Esophagus muscularis mucosa (tissue), 4 donors: ENCODE measurements around the gene C10orf53. TPM values are rescaled to one million over a fixed set of nuclear protein-coding genes. Genes with fewer than 3 reads are reported as not detected.

Source experiments
- DNase-seq: peaks from one replicate; pipeline ENCODE4 v3.0.0-alpha.2; 2017; ENCODE audit errors: extremely low spot score
- H3K27ac ChIP-seq, 4 donors: fragments of 200-600 bp; sonication (generic); replicated peaks in 1 of 4; 1 replicate in 3 of 4; 2 replicates in 1 of 4; pipeline ENCODE4 v1.5.1; 2016 to 2019; ENCODE audit warnings: mild to moderate bottlenecking in 1 of 4
- H3K27me3 ChIP-seq, 4 donors: fragments of 200-600 bp; sonication (generic); one replicate each; pipeline versions ENCODE4 v1.5.1 to v1.6.0; 2016 to 2019
- H3K36me3 ChIP-seq, 4 donors: fragments of 200-600 bp; sonication (generic); one replicate each; pipeline ENCODE4 v1.5.1; 2016 to 2019
- H3K4me1 ChIP-seq, 4 donors: fragments of 200-600 bp; sonication (generic); one replicate each; pipeline ENCODE4 v1.5.1; 2016 to 2019
- H3K4me3 ChIP-seq, 4 donors: fragments of 200-600 bp; sonication (generic); 1 replicate in 2 of 4; 2 replicates in 2 of 4; pipeline ENCODE4 v1.5.1; 2016 to 2019; ENCODE audit warnings: mild to moderate bottlenecking in 4 of 4, moderate library complexity in 1 of 4
- H3K9me3 ChIP-seq, 4 donors: fragments of 200-600 bp; sonication (generic); 1 replicate in 3 of 4; 2 replicates in 1 of 4; pipeline ENCODE4 v1.5.1; 2016 to 2019
- EP300 ChIP-seq: sonication (generic); formaldehyde crosslinking; IDR thresholded peaks from one replicate; pipeline ENCODE4 v1.6.1; 2017; ENCODE audit warnings: antibody characterized with exemption
- POLR2A ChIP-seq: fragments of 450-650 bp; IDR thresholded peaks from one replicate; pipeline ENCODE4 v1.6.1; 2017; ENCODE audit warnings: antibody characterized with exemption, moderate library complexity, mild to moderate bottlenecking, low read depth
- POLR2AphosphoS5 ChIP-seq, 2 donors: sonication (generic); formaldehyde crosslinking; IDR thresholded peaks; one replicate each; pipeline ENCODE4 v1.6.1; 2017; ENCODE audit warnings: antibody characterized with exemption in 2 of 2
- WGBS: methylation state at CpG from one replicate; pipeline ENCODE4 v1.1.5; 2018; 5-methylcytosine and 5-hydroxymethylcytosine counted together
- intact Hi-C: fragments of 100-400 bp; cut with DNase I; formaldehyde crosslinking; loops from one replicate; pipeline ENCODE4 v1.15.1; 2023
- total RNA-seq, 4 donors: library from RNA; depleted of rRNA; stranded (reverse); fragments of >200 nt; gene quantifications; one replicate each; pipeline versions ENCODE4 v1.1.0 to v1.2.1, GENCODE V29; 2016
- TF ChIP-seq, protein P1 (sequence below), 3 experiments: fragments of 200-600 bp in 2 of 3; fragments of 450-650 bp in 1 of 3; sonication (generic) in 2 of 3; IDR thresholded peaks; one replicate each; pipeline ENCODE4 v1.5.1; 2017 to 2019; ENCODE audit warnings: antibody characterized with exemption in 3 of 3, mild to moderate bottlenecking in 2 of 3, moderate library complexity in 1 of 3

Gene C10orf53
- total RNA-seq, 4 donors from 2014 or later: not detected

DNA sequence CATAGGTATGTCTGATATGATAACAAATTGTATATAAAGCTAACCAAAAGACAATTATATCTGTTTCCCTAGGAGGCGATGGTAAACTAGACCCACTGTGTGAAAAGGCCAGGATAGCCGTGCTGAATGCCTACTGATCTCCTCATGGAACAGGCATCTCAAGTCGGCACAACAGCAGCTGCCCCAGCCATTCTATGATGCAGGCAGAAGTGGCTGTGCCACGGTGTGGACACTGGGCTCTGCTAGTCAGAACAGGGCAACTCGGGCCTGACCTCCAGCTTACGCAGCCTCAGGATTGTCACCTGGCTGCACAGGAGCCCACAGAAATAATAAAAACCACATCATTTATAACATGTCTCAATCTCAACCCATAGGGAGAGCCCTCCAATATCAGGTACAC lies 15.0 kb downstream of the C10orf53 start:
- TF ChIP-seq POLR2AphosphoS5 (IDR thresholded peaks at IDR 0.05) (no peak), EP300 (no peak), POLR2A (no peak)
- TF ChIP-seq, protein P1, sequence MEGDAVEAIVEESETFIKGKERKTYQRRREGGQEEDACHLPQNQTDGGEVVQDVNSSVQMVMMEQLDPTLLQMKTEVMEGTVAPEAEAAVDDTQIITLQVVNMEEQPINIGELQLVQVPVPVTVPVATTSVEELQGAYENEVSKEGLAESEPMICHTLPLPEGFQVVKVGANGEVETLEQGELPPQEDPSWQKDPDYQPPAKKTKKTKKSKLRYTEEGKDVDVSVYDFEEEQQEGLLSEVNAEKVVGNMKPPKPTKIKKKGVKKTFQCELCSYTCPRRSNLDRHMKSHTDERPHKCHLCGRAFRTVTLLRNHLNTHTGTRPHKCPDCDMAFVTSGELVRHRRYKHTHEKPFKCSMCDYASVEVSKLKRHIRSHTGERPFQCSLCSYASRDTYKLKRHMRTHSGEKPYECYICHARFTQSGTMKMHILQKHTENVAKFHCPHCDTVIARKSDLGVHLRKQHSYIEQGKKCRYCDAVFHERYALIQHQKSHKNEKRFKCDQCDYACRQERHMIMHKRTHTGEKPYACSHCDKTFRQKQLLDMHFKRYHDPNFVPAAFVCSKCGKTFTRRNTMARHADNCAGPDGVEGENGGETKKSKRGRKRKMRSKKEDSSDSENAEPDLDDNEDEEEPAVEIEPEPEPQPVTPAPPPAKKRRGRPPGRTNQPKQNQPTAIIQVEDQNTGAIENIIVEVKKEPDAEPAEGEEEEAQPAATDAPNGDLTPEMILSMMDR (IDR thresholded peaks at IDR 0.05): no peak
- Histone ChIP-seq H3K36me3 (no peaks in the 10 kb centered on the region), H3K4me3 (no peak overlapping the region), H3K4me1 (no peaks in the 10 kb centered on the region), H3K27ac (no peak overlapping the region), H3K27me3 (peaks cover 0 to 37% (median 3%) of the 10 kb centered on the region in 4 donors), H3K9me3 (no peaks in the 10 kb centered on the region)
- 86% methylated on average over 5 of the region's 6 CpGs for WGBS
- DNase-seq: no peak
- intact Hi-C loops: no loop called here

DNA sequence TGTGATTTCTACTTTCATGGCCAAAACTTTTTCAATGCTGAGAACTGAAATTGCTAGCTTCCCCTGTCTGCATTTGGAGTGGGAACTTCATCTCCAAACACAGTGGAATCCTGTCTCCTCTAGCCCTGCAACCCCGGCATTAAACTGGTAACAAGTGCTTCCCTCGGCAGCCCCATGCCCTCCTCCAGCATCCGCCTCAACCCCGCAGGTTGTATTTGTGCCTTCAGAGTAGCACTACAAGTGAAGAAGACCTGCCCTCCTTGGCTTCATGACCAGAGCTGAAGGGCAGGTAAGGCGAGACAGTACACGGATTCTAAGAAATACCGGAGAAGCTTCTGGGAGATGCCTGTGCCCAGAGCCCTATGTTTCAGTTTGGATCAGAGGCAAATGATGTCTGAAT lies 16.9 kb downstream of the C10orf53 start:
- intact Hi-C loops: no loop called here
- DNase-seq: no peak
- TF ChIP-seq, protein P1 (IDR thresholded peaks at IDR 0.05): no peak
- TF ChIP-seq POLR2A: no peak
- 68% methylated on average over 7 of the region's 7 CpGs for WGBS
- no peak overlapping the region for H3K4me3 ChIP-seq
- H3K27ac ChIP-seq: no peak overlapping the region
- H3K9me3 ChIP-seq: no peaks in the 10 kb centered on the region
- peaks cover 0 to 21% (median 3%) of the 10 kb centered on the region in 4 donors for H3K27me3 ChIP-seq
- no peaks in the 10 kb centered on the region for H3K4me1 ChIP-seq
- no peaks in the 10 kb centered on the region for H3K36me3 ChIP-seq

DNA sequence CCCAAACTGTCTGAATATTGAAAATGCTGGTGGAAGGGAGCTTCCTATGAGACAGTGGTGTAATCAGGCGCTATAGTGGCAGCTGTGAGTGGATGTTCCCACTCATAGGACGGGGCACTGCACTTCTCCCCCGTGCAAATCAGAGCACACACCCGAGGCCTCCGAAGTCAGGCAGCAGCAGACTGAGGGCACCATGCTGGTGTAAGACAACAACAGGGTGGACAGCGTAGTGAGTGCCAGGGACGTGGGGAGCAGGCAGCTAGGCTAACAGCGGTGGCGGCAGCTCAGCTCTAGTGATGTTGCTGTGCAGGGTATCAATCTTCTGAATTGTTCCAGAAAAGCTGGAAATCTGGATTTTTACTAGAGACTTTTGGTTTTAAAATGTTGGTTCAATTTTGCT lies 19.2 kb downstream of the C10orf53 start:
- Histone ChIP-seq H3K9me3 (no peaks in the 10 kb centered on the region), H3K4me1 (no peaks in the 10 kb centered on the region), H3K27ac (no peak overlapping the region), H3K4me3 (no peak overlapping the region), H3K36me3 (no peaks in the 10 kb centered on the region), H3K27me3 (peaks cover 0 to 4% (median 0%) of the 10 kb centered on the region in 4 donors)
- intact Hi-C loops: no loop called here
- TF ChIP-seq EP300: no peak
- TF ChIP-seq, protein P1 (IDR thresholded peaks at IDR 0.05): no peak
- TF ChIP-seq POLR2A: no peak
- DNase-seq: no peak
- WGBS: 78% methylated on average over 9 of the region's 9 CpGs

DNA sequence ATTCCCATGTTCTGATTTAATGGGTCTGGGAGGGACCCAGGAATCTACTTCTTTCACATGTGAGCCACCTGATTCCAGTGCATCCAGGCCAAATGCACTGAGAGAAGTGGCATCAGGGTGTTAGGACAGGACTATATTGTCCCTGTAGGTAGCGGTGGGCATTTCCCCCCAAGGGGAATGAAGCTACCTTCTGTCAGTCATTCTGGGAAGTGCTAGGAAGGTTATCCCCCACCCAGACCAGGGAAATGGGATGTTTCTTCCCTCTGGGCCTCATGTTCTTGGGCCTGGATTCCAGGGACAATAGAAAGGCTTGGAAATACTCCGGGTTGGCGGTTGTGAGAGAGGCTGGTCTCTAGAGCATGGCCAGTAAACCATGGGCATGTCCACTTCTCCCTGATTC lies 20.8 kb downstream of the C10orf53 start:
- no peaks in the 10 kb centered on the region for H3K4me1 ChIP-seq
- DNase-seq: peak; percentile 66
- no peaks in the 10 kb centered on the region for H3K36me3 ChIP-seq
- H3K27me3 ChIP-seq: peaks cover 0 to 3% (median 0%) of the 10 kb centered on the region in 4 donors
- H3K4me3 ChIP-seq: no peak overlapping the region
- H3K9me3 ChIP-seq: no peaks in the 10 kb centered on the region
- intact Hi-C loops: no loop called here
- TF ChIP-seq, protein P1 (IDR thresholded peaks at IDR 0.05): no peak
- WGBS: 89% methylated on average over 3 of the region's 3 CpGs
- no peak overlapping the region for H3K27ac ChIP-seq

DNA sequence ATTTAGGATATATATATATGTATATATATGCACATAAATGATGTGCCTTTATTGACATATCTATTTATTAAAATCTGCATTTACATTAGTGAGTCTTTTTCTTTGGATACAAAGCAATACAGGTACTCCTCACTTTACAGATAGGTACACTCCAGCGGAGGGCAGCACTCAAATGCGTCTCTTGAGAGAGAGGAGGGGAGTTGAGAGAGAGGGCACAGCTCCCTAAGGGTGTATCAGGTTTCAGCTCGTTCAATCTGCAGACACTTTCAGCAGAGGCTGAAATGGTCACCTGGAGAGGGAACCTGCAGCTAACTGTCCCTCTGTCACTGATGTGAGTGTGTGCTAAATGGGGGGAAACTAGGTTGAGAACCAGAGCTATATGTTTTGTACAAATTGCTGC lies 21.5 kb downstream of the C10orf53 start:
- H3K4me3 ChIP-seq: no peak overlapping the region
- 10% methylated on average over 3 of the region's 3 CpGs for WGBS
- intact Hi-C loops: no loop called here
- peaks cover 0 to 3% (median 0%) of the 10 kb centered on the region in 4 donors for H3K27me3 ChIP-seq
- no peak for TF ChIP-seq POLR2A
- no peak for TF ChIP-seq EP300
- TF ChIP-seq, protein P1 (IDR thresholded peaks at IDR 0.05): no peak
- no peak for TF ChIP-seq POLR2AphosphoS5 (IDR thresholded peaks at IDR 0.05)
- no peaks in the 10 kb centered on the region for H3K36me3 ChIP-seq
- no peaks in the 10 kb centered on the region for H3K4me1 ChIP-seq
- no peaks in the 10 kb centered on the region for H3K9me3 ChIP-seq
- H3K27ac ChIP-seq: no peak overlapping the region
- DNase-seq: no peak
